NCI-H146 (cell line): ENCODE measurements around the gene MCOLN1.

Experiments
- DNase-seq: peaks from one replicate; lab custom pipeline; 2025; lab: John Stamatoyannopoulos, UW

MCOLN1 gene

DNA sequence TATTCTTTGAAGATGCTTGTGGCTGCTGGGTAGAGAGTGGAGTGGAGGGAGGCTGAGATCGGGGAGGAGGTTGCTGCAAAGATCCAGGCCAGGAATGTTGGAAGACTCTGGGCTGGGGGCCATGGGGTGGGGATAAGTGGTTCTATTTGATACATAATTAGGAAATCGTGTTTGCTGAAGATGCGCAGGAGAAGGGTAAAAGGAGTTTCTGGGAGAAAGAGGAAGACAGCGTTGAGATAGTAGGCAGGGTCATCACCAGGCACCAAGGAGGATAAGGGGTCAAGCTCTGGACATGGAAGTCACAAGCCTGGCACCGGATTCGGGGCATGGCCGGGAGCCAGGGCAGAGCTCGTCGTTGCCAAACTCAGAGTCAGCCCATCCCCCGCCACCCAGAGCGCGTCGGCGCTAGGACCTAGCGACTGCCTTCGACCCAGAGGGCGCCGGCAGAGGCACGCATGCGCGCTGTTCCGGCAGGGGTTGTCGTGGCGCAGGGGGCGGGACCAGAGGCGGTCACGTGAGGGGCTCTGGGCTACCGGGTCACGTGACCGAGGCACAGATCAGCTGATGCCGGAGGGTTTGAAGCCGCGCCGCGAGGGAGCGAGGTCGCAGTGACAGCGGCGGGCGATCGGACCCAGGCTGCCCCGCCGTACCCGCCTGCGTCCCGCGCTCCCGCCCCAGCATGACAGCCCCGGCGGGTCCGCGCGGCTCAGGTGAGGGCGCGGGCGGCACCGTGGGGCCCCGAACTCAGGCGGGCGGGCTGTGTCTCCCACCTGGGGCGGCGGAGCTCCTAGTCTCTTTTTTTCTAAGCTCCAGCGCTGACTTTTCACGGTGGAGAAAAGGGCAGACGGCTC, at the start of gene MCOLN1:
Gene MCOLN1 (plus strand): TSS at position 553 of the 851 bp plus-strand sequence. CDS start 127 bp downstream, at position 680.
- DNase-seq: peak; percentile 94

DNA sequence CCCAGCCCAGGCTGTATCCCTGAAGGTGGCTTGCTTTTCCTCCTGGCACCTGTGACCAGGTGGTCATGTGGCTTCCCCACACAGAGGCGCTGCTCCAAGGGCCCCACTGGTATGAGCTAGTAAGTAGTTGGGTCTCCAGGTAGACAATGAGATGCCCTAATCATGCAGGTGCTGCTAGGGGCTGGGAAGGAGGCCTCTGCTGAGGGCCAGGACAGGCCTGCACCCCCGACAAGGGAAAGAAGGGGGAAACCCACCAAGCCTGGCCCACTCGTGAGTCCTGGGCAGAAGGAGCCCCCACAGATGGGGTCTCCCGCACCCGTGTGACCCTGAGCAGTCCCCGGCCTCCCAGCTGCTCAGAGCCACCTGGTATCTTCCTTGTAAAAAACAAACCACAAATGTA, 46.8 kb upstream of the MCOLN1 start:
- no peak for DNase-seq

DNA sequence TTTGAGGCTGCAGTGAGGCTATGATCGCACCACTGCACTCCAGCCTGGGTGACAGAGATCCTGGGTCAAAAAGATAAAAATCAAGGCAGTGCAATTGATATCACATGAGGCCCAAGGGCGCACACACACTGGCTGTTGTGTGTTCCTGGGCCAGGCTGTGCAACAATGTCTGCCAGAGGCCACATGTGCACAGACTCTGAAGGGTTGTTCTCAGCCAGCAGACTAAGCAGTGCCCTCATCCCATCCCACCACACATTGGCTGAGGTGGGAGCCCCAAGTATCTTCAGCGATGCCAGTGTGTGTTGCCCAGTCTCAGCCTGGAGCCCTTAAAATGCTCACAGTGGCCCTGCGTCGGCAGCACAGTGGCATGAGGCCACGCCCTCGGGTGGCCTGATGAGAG, 46.2 kb upstream of the MCOLN1 start:
- DNase-seq: no peak

DNA sequence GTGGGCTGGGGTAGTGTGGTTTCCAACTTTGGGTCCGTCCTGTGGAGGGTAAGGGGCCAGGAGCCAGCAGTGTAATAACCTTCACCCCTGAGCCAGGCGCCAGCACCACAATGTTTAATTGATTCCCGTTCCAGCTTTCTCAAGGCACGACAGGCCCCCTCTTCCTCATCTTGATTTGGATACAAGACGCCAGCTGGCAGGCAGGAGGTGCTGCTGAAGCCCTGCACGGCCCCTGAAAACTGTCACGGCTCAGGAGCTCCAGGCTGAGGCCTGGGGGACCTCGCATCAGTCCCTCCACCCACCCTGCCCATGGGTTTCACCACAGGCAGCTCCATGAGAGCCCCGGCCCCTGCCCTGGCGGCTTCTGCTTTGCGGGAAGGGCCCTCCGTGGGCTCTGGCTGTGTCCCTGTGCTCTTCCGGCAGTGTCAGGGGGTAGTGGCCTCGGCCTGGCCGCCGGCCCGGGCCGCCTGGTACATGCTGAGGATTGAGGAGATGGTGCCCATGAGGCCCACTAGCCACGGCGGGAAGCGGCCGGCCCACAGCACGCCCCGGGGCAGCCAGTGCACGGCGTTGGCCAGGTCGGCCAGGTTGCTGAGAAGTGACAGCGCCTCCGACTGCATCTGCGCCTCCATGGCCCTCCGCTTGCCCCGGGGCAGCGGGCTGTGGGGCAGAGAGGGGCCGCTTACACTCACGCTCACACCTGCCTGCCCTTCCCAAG, 45.5 kb upstream of the MCOLN1 start:
- no peak for DNase-seq

DNA sequence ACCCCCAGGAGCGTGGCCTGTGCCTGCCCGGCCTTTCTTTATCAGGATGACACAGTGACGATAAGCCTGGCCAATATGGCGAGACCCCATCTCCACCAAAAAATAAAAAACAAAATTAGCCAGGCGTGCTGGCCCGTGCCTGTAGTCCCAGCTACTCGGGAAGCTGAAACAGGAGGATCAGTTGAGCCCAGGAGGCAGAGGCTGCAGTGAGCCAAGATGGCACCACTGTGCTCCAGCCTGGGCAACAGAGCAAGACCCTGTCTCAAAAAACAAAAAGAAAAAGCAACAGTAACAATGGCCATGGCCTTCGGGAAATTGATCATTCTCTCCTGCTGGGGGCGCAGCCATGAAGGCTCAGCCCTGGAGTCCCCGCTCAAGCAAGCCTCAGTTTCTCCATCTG, 44.7 kb upstream of the MCOLN1 start:
- no peak for DNase-seq

DNA sequence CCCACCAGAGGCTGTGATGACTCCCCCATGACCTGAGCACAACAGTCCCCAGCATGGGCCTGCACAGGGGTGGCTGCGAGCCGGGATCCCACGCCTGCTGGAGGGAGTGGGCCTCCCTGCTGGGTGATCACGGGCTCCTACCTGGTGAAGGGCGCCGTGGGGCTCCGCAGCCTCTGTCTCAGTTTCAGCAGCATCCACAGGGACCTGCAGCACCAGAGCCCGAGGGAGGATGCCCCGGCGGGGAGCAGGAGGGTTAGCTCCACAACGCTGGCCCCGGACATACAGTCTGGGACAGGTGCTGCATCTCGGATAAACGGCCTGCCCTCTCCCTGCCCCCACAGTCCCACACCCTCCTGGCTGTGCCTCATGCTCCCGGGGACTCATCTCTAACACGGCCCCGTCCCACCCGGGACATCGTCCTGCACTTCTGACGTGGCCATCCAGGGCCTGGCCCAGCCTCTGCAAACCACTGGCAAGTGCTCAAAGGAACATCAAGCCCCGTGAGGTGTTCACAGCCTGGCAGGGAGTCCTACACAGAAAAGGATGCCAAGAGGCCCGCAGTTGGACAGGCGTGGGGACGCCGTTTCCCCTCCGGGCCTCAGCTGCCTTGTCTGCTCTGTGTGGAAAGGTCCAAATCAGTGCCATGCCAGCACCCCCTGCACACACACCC, 44.1 kb upstream of the MCOLN1 start:
- no peak for DNase-seq

DNA sequence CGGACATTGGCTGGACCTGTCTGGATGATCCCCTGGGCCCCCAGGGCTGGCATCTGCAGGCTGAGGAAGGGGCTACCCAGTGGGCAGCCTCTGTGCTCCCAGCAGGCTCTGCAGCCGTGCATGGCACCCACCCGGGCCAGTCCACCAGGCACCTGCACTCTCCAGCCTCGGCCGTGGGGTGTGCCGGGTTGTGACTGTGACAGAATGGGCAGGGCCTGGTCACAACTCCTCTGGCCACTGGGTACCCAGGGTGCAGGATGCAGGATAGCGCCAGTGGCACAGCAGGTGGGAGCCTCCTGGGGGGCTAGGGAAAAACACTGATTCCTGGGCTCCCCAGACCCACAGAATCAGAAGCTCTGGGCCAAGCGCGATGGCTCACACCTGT, 43.6 kb upstream of the MCOLN1 start:
- DNase-seq: no peak

DNA sequence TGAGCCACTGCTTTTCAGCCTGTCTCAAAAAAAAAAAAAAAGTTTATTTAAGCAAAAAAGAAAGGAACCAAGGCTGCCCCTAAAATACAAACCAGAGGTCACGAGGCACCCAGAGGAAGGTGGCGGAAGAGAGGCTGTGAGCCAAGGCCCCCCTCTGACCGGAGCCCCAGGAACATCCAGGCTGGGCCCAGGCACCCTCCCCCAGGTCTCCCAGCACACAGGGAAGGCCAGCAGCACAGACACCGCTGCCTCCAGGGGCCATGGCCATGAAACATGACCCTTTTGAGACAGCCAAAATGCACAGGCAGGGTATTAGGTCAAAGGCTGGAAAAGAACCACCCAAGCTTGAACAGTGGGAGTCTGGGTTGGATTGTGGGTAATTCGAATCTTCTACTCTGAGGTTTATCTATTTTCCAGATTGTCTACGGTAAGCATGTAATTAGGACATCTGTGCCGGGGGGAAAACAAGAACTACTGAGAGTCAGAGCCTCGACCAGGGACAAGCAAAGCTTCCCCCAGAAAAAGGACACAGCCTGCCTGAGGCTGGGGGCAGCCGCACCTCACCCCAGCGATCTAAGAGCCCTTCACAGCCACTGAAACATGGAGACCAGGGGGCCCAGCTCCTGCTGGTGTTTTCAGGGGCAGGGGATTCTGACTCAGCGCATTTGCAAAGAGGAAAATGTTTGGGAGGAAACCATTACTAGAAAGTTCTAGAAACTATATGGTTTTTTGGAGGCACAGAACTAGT, 42.0 kb upstream of the MCOLN1 start:
- DNase-seq: no peak

DNA sequence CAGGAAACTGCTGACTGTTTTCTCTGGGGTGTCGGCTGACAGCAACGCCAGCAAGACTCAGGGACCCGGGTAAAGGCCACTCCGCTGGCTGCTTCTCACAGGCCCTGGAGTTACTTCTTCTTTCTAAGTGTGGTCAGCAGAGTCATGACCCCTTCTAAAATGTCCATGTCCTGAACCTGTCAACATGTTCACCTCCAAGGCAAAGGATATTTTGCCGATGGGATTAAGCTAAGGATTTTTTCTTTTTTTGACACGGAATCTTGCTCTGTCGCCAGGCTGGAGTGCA, 41.5 kb upstream of the MCOLN1 start:
- DNase-seq: no peak

DNA sequence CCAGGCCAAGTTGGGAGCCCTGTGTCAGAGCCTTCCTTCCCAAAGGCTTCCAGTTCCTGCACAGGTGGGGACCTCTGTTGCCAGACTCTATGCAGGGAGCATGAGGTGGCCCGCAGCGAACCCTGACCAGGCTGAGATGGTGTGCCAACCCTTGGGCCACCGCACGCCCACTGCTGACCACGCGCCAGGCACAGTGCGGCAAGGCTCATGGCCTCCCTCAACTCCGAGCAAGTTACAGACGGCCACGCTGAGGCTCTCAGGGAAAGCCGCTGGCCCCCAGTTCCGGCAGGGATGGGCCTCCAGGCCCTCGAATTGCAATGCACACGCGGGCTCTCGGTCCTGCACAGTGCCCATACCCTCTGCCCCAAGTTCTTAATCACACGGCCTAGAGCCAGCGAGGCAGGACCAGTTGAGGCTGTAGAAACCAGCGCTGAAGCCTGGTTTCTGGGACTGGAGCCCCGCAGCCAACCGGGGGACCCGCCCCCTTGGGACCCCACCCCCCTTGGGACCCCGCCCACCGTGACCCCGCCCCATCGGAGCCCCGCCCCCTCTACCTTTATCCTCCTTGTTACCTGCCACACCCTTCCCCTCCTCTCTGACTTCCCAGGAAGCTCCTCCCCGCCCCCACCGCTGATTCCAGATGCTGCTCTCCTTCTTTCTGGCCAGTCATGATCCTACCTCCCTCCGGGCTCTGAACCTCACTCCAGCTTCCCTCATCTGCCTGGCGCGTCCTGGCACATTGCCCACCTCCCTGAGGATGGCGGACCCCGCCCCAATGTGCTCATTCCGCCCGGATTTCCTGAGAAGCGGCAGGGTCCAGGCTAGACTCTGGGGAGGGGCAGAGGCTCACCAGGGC, 39.6 kb upstream of the MCOLN1 start:
- peak; percentile 90 for DNase-seq

DNA sequence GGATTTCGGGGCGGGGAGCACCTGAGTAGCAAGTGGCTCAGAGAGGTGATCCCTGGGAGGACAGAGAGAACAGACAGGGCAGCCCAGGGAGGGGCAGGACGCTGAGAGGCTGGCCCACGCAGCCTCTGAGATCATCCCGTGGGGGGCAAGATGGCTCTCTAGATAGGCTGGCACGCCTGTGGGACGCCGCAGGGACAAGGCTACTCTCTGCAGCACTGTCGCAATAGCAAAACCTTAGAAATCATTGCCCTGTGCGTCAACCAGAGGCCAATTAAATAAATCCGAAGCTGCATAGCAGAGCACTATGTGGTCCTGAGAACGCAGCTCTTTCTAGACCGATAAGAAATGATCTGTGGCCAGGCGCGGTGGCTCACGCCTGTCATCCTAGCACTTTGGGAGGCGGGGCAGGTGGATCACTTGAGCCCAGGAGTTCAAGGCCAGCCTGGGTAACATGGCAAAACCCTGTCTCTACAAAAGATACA, 38.7 kb upstream of the MCOLN1 start:
- peak; percentile 46 for DNase-seq

DNA sequence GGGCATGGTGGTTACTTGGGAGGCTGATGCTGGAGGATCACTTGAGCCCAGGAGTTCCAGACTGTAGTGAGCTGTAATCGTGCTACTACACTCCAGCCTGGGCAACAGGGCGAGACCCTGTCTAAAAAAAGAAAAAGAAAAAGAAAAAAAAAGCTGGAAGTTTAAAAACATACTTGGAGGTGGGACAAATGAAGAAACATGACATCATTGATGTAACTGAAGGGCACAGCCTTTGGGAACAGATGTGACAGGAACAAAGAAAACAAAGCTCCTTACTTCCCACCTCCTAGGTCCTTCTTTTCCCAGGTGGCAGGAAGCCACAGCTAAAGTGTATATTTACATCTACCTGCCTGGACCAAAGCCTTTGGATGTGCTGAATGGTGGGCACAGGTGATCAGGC, 35.5 kb upstream of the MCOLN1 start:
- DNase-seq: no peak

DNA sequence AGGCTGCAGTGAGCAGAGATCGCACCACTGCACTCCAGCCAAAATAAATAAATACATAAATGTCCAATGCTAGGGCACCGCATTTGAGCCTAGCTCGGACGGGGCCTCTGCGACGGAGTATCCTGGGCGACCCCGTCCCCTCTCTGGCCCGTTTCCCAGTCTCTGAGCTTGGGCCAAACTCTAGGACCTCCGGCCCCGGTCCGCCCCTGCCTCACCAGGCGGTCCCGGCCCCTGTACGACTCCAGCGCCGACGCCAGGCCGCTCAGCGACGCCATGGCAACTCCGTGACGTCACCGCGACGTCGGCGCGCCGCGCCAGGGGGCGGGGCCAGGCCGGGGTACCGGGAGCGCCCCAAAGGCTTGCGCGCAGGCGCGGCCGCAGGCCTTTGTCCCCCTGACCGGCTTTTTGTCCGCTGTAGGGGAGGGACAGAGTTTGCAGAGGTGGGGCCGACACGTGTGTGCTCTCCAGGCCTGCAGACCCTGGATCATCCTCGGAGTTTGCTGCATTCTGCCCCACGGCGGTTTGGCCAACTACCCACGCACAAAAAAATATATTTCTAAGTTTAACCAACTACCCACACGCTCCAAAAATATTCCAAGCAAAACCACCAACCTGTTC, 33.6 kb upstream of the MCOLN1 start, which contains the start of gene PEX11G:
Gene PEX11G (minus strand): TSS at position 300 of the 618 bp plus-strand sequence. CDS start 25 bp downstream, at position 275.
- peak; percentile 90 for DNase-seq

DNA sequence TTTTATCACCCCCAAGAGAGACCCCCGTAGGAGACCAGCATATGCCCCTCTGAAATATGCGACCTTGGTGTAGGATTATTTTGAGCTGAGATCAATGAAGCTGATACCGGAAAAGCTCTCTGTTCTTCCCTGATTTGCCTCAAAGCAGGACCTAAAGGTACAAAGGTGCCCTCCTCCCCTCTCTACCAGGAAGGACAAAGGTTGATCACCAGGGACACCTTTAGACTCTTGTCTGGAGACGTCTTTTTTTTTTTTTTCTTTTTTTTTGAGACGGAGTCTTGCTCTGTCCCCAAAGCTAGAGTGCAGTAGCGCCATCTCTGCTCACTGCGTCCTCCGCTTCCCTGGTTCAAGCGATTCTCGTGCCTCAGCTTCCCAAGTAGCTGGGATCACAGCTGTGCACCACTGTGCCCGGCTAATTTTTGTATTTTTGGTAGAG, 32.8 kb upstream of the MCOLN1 start:
- no peak for DNase-seq

DNA sequence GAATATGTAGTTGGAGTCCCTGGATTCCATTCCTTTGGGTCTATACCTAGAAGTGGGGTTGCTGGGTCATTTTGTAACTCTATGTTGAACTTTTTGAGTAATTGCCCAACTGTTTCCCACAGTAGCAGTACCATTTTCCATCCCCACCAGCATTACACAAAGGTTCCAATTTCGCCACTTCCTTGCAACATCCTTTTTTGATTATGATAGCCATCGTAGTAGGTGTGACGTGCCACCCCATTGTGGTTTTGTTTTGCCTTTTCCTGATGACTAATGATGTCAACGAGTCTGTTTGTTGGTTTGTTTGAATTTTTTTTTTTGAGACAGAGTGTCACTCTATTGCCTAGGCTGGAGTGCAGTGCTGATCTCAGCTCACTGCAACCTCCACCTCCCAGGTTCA, 30.3 kb upstream of the MCOLN1 start:
- DNase-seq: no peak

DNA sequence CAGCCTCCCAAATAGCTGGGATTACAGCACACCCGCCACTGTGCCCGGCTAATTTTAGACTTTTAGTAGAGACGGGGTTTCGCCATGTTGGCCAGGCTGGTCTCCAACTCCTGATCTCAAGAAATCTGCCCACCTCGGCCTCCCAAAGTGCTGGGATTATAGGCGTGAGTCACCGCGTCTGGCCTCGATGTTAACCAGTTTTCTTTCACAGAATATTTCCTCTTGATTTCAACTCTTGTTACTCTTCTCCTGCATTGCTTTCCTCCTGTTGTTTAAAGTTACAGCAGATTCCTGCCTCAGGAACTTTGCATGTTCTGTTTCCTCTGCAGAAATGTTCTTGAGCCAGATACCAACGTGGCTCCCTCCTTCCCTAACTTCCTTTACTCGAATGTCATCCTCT, 29.9 kb upstream of the MCOLN1 start:
- no peak for DNase-seq

DNA sequence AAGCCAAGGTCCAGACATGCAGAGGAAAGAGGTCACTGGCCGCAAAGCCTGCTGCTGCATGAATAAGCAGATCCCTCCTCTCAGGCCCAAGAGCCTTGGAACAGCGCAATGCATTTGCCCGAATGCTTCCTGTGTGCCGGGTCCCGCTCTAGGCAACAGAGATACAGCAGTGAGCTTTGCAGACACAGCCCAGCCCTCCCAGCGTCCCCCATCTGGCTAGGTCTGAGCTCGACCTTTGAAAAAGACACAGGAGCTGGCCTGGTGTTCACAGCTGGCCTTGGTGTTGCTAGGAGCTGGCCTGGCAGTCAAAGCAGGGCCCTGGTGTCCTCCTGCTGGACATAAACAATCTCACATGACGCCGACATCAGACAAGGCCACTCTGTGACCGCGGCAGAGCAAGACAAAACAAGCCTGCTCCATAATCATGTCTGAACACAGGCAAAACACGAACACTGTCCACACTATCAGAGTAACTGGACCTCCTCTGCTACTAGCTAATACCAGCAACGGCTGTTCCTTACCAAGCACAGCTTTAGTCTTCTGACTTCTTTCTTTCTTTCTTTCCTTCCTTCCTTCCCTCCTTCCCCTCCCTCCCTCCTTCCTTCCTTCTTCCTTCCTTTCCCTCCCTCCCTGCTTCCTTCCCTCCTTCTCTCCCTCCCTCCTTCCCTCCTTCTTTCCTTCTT, 27.9 kb upstream of the MCOLN1 start:
- peak; percentile 42 for DNase-seq

DNA sequence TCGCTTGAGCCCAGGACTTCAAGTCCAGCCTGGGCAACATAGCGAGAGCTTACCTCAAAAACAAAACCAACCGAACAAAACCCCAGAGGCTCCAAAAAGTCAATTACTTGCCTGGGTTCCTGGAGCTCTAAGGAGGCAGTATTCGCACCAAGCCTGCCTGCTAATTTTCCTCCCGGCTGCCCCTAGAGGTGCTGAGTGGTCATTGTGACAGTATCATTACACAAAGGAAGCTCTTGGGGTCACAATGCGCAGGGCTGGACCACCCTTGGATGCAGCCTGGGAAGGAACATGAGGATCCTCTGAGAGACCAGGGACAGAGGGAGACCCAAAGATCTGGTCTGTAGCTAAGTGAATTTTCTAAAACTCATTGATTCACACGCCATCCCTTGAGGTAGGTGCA, 25.1 kb upstream of the MCOLN1 start:
- DNase-seq: peak; percentile 6

DNA sequence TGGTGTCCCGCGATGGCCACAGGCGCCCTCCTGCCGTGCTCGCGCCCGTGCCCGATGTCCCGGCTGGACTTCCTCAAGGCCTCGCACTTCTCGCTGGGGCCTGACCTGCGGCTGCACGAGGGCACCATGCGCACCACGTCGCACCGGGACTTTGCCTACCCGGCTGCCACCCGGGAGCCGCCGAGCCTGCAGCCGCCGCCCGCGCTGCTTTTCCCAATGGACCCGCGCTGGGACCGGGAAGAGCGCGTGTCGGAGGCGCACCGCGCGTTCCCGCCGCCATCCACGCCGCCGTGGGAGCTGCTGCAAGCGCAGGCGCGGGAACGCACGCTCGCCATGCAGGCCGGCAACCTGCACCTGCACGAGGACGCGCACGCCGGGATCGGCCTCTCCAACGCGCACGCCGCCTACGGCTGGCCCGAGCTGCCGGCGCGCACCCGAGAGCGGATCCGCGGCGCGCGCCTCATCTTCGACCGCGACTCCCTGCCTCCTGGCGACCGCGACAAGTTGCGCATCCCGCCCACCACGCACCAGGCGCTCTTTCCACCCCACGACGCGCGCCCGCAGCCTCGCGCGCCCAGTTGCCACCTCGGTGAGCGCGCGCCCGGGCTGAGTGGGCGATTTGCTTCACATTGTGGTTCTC, 21.5 kb upstream of the MCOLN1 start:
- peak; percentile 85 for DNase-seq

DNA sequence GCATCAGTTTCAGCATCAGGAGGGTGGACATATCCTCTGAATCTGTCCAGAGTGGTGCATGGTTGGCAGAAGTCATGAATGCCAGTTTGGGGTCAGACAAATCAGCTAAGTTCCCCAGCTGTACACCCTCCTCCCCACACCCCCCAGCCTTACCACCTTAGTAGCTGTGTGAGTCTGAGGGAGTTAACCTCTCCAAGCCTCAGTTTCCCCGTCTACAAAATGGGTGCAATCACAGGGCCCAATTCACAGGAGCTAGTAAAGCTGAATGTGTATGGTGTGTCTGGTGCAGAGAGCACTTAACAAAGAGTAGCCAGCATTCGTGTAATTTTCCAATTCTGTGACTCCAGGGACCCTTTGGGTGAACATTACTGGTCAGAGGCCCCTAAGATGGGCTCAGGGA, 19.9 kb upstream of the MCOLN1 start:
- no peak for DNase-seq
